GM12878 (cell line): Measurements from ENCODE around the gene UMOD.

ENCODE experiments used
- CEBPB ChIP-seq, 2 experiments: fragments of 150-350 bp in 1 of 2; IDR thresholded peaks; 2 replicates each; pipeline ENCODE4 v1.6.1; 2012 to 2014; ENCODE audit warnings: low read depth in 2 of 2, low read length in 2 of 2, borderline replicate concordance in 1 of 2, inconsistent platforms in 1 of 2
- EP300 ChIP-seq, 2 experiments: fragments of 150-350 bp in 1 of 2; IDR thresholded peaks; 2 replicates each; pipeline ENCODE4 v1.6.1; 2011 to 2012; ENCODE audit warnings: low read depth in 2 of 2, low read length in 2 of 2, borderline replicate concordance in 1 of 2, improper control_type of control experiment in 1 of 2, inconsistent platforms in 1 of 2; ENCODE audit not compliant: control insufficient read depth in 1 of 2
- EZH2 ChIP-seq: IDR thresholded peaks from 2 replicates; pipeline ENCODE4 v1.6.1; 2012; ENCODE audit warnings: low read depth, mild to moderate bottlenecking, control low read depth, inconsistent platforms, low read length, borderline replicate concordance; ENCODE audit not compliant: control insufficient read depth
- FOXM1 ChIP-seq: IDR thresholded peaks from 2 replicates; pipeline ENCODE4 v1.6.1; 2012; ENCODE audit warnings: low read depth, mild to moderate bottlenecking, inconsistent platforms, low read length, moderate library complexity
- MTA3 ChIP-seq: IDR thresholded peaks from 2 replicates; pipeline ENCODE4 v1.6.1; 2012; ENCODE audit warnings: low read length, inconsistent platforms, borderline replicate concordance
- POLR2A ChIP-seq: IDR thresholded peaks from 2 replicates; pipeline ENCODE4 v1.6.1; 2011; ENCODE audit warnings: low read depth, mild to moderate bottlenecking, low read length
- POLR2AphosphoS5 ChIP-seq: IDR thresholded peaks from 2 replicates; pipeline ENCODE4 v1.6.1; 2011; ENCODE audit warnings: mild to moderate bottlenecking, low read length, inconsistent platforms
- RAD51 ChIP-seq: fragments of 450-650 bp; IDR thresholded peaks from 2 replicates; pipeline ENCODE4 v1.6.1; 2016; ENCODE audit warnings: moderate library complexity, mild to moderate bottlenecking, inconsistent platforms
- SRF ChIP-seq, 2 experiments: IDR thresholded peaks; 2 replicates each; pipeline ENCODE4 v1.6.1; 2011; ENCODE audit warnings: low read depth in 2 of 2, low read length in 2 of 2, mild to moderate bottlenecking in 1 of 2, moderate library complexity in 1 of 2
- TF ChIP-seq, protein P1 (sequence below), 3 experiments: IDR thresholded peaks in 2 of 3; conservative IDR thresholded peaks in 1 of 3; 2 replicates each; pipeline ENCODE4 v1.5.1; 2011; ENCODE audit warnings: low read depth in 3 of 3, low read length in 3 of 3, mild to moderate bottlenecking in 3 of 3, control low read depth in 2 of 3, moderate library complexity in 2 of 3, inconsistent platforms in 1 of 3, mixed read lengths in 1 of 3; ENCODE audit not compliant: control insufficient read depth in 2 of 3, insufficient read depth in 1 of 3; ENCODE audit errors: extremely low read depth in 1 of 3

DNA sequence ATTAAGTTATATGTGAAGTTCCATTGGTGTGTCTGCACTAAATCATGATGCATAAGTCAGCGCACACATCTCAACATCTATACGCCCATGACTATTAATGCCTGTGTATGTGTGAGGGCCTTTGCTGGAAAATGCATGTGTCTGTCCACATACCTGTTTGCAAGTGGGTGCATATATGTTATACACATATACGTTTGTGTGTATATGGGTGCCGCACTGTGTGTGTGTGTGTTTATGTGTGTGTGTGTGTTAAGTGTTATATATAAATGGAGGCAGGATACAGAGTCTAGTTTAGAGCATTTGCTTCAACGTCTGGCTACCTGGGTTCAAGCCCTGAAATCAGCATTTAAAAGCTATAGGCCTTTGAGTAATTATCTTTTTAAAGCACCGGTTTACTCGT, 44.7 kb downstream of the UMOD start:
- TF ChIP-seq RAD51 = no peak
- no peak for TF ChIP-seq POLR2AphosphoS5
- TF ChIP-seq CEBPB (IDR thresholded peaks at IDR 0.05; ENCODE audit: borderline replicate concordance in 1 of 2, low read depth in 2 of 2, low read length in 2 of 2) = no peak
- TF ChIP-seq POLR2A = no peak
- TF ChIP-seq EZH2 = no peak
- no peak for TF ChIP-seq EP300 (IDR thresholded peaks at IDR 0.05; ENCODE audit: borderline replicate concordance in 1 of 2, control insufficient read depth in 1 of 2, low read depth in 2 of 2, low read length in 2 of 2)
- no peak for TF ChIP-seq FOXM1
- TF ChIP-seq SRF (IDR thresholded peaks at IDR 0.05; ENCODE audit: low read depth in 2 of 2, low read length in 2 of 2) = no peak
- TF ChIP-seq, protein P1, sequence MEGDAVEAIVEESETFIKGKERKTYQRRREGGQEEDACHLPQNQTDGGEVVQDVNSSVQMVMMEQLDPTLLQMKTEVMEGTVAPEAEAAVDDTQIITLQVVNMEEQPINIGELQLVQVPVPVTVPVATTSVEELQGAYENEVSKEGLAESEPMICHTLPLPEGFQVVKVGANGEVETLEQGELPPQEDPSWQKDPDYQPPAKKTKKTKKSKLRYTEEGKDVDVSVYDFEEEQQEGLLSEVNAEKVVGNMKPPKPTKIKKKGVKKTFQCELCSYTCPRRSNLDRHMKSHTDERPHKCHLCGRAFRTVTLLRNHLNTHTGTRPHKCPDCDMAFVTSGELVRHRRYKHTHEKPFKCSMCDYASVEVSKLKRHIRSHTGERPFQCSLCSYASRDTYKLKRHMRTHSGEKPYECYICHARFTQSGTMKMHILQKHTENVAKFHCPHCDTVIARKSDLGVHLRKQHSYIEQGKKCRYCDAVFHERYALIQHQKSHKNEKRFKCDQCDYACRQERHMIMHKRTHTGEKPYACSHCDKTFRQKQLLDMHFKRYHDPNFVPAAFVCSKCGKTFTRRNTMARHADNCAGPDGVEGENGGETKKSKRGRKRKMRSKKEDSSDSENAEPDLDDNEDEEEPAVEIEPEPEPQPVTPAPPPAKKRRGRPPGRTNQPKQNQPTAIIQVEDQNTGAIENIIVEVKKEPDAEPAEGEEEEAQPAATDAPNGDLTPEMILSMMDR (IDR thresholded peaks at IDR 0.05 in 2 of 3, conservative IDR thresholded peaks at IDR 0.05 in 1 of 3; ENCODE audit: control insufficient read depth in 2 of 3, extremely low read depth in 1 of 3, insufficient read depth in 1 of 3, low read depth in 3 of 3, low read length in 3 of 3) = no peak
- no peak for TF ChIP-seq MTA3
